ENCODE measurements around the gene MAP2K3. TPM values are rescaled to one million over a fixed set of nuclear protein-coding genes. Genes with fewer than 3 reads are reported as not detected.
A peak's percentile ranks its signal among the peaks of the same experiment; 100 is the strongest.

MAP2K3 gene
- polyA plus RNA-seq, 4 donors: 21.1 to 25.3 (median 23.2) TPM

DNA sequence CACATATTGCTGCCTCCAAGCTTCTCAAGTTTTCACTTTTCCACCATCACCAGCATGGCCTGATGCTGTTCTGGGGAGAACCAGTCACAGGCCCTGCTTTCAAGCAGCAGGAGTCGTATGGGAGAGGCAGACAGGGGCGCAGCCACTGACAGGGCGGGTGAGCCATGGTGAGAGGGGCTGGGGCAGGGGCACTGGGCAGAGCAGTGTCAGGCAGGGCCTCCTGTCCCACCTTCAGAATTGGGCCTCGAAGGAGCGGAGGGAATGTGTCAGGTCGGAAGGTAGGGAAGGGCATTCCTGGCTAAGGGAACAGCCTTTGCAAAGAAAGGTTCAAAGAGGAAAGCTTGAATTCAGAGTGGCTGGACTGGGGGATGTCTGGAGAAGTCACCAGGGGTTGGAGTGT is 4.9 kb upstream of the MAP2K3 start:
- no peak for DNase-seq (ENCODE audit: low read depth in 4 of 4, low spot score in 2 of 4)

DNA sequence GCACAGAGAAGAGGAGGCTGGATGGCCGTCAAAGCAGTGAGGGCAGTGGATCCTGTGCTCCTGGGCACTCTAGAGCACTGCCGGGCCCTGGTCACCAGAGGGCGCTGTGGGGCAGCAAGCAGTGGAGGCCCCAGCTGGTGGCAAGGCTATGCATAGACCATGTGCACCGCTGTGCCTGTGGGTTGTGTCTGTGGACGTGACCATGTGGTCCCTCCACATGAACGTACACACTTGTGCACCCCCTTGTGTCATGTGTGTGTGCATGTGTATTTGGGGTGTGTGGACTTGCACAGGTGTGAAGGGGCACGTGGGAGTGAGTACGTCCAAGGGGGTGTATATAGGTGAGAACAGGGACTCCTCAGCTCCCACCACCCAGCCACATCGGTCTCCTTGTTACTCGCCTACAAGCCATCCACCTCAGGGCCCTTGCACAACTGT is 4.4 kb upstream of the MAP2K3 start:
- no peak for DNase-seq (ENCODE audit: low read depth in 4 of 4, low spot score in 2 of 4)

DNA sequence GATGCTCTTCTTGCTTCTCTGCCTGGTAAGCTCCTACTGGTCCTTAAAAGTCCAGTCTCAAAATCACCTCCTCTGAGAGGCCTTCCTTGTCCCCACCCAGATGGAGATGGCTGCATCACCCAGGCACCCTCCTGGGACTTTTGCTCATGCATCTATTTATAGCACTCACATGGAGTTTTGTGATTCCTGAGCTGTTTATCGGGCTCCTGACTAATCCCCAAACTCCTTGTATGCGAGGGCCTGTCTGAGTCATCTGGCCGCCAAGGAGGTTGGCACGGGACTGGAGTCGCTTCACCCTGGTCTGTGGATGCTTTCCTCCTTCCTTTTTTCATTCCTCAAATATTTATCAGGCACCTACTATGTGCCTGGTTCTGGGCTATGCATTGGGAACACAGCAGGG is 2.3 kb upstream of the MAP2K3 start:
- DNase-seq (ENCODE audit: low read depth in 4 of 4, low spot score in 2 of 4): no peak

DNA sequence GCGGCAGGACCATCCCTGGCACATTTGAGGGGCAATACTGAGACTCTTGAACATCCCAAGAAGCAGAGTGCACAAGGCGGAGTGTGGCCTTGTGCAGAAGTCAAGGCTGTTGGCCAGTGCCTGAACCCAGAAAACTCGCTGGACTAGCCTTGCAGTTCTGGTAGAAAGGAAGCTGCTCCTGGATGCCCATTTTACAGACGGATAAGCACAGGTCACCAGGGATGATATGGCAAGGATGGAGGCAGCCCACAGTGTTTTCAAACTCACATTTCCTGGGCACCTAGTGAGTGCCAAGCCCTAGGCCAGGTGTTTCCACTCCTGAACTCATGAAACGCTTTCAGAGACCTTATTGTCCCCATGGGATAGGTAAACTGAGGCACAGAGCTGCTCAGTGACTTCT is 1.7 kb upstream of the MAP2K3 start:
- DNase-seq (ENCODE audit: low read depth in 4 of 4, low spot score in 2 of 4): no peak

DNA sequence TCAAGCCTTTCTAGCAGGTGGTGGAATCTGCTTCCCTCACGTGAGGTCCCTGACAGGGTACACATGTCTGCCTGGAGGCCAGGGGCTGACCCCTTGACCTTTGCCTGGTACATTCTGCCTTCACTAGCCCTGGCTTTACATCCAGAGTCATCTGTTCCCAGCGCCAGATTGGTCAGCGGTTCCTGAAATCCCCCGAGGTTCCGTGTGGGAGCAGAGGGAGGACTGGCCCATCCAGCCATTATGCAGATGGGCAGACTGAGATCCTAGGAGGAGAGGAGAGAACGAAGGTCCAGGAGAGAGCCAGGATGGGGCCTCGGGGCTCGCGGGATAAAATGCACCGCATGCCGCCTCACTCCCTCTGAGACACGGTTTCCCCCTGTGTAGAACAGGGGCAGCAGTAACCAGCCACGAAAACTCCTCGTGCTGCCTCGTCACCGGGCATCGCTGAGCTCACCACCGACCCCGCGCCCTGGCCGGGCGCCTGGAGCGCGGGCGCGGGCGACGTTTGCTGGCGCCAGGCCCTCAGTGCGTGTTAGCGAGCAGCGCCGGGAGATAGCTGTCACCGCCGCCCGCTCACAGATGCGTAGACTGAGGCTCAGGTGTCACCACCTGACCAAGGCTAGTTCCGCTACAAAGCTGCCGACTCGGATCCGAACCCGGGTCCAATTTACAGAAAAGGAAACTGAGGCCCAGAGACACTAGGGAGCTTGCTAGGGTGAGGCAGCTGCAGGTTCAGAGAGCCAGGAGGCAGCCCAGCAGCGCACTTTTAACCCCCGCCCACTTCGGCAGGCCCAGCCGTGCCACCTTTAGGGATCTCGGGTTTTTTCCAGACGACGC is 811 bp upstream of the MAP2K3 start:
- DNase-seq (ENCODE audit: low read depth in 4 of 4, low spot score in 2 of 4): no peak

DNA sequence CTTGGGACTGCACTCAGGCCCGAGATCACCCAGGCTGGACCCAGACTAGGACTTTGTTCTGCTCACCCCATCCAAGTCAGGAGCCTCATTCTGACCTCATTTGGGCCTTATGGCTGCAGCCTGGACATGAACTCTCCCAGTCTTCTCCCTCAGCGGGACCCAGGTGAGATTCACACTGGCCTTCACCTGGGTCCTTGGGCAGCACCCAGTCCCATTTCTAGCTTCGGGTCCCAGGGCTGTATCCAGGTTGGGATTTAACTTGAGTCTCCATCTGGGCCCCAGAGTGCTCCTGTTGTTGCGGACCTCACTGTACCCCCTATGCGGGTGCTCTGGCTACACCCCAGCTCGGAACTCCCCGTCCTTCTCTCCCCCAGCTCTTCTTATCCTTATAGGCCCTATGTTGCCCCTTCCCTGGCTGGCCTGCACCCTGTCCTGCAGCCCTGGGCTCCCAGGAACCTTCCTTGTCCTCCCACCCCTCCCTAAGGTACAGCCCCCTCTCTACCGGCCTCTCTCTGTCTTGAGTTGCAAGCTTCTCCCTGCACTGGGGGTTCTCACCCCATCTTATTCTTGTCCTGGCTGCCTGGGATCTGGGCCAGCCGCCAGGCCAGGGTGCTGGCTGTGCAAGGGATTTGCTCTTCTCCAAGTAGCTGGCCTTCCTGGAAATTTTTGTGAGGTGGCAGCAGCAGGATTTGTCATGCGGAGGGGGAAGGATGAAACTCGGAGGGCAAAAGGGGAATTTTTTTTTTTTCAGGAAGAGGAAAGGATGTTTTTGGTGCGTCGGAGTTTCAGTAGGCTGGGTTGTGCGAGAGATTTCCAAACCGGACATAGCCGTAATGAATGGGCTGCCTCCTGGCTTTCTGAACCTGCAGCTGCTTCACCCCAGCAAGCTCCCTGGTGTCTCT is 904 bp downstream of the MAP2K3 start:
- DNase-seq (ENCODE audit: low read depth in 4 of 4, low spot score in 2 of 4): no peak

DNA sequence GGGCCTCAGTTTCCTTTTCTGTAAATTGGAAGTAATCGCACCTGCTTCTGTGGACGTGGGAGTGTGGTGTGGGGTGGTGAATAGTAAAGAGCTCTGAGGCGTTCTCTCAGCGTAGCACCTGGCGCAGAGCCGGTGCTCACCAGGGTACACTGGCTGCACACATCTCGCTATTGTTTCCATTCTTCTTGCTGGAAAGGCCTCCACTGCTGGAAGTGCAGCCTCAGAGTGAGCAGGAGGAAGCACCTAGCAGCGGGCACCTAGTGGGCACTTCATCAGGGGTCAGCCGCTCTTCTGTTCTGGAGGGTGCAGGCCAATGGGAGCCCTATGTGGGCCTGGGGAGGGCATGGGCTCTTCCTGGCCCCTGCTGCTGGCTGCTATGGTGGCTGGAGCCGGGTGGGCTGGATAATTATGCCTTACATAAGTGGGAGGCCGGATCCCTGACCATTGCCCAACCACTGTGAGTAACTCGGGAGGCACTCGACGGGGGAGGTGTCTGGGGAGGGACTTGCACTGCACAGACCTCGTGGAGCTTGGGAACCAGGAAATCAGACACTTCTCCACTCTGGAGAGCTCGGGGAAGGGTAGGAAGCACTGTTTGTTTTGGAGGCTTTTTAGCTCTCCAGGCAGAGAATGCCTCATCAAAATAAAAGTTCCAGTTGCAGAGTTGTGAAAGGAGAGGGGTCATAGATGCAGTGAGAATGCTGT is 1.7 kb downstream of the MAP2K3 start:
- peak in 1 of 4 donors; percentile 77 for DNase-seq (ENCODE audit: low read depth in 4 of 4, low spot score in 2 of 4)

DNA sequence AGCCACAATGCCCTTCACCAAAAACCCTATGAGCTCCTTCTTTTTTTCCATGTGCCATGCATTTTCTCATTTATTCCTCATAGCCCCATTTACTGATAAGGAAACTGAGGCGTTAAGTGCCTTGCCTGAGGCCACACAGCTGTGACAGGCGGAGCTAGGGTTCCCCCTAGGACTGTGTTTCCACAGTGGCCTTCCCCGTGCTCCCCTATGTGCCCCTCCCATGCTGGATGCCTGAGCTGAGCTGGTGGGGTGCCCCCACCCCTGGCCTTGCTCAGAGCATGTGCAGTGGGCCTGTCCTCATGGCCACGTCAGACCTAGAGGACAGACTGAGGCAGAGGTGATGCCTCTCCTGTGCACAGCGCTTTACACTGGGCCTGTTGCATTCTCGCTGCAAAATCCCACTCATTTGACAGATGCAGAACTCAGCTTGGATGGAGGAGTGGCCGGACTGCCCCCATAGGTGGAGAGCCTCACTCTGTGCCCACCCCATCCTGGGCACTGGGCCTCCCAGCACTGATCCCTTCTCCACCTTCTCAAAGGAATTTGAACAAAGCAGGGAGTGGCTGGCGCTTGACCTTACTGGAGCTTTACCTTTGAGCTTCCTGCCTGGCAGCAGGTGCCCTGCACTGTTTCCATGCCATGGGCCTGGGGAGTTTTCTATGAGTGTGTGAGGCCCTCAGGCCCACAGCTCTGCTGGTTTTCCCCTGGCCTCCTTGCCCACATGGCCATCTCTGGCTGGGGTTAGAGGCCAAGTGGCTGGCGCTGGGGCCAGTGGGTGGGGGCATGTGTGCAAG is 2.6 kb downstream of the MAP2K3 start:
- no peak for DNase-seq (ENCODE audit: low read depth in 4 of 4, low spot score in 2 of 4)

DNA sequence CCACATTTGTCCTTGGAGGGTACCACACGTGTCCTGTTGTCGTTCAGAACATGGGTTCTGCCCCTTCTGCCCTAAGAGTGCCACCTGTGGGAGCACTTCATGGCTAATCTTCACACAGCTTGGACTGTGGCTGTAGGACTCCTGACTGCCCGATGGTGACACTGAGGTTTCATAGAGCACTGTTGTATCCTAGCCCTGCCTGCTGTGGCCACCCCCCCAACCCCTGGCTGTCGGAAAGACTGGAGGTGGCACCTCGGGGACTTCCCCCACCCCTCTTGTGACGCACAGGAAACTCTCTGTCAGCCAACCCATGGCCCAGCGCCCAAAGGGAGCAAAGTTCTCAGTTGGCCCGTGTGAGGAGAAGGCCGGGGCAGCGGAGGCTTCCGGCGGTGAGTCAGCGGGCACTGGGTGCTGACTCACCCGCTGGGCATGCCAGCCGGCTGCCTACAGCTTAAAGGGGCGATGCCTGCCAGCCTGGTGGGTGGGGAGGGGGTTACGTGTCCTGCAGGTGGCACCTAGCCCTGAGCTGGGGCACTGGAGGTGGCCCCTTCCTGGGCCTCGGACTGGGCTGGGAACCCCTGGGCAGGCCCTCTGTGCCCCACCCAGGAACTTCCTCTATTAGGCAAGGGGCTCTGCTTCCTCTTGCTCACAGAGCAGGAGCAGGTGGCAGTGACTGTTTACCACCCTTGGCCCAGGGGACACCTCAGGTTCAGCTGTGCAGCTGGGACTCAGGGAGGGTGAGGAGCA is 3.4 kb downstream of the MAP2K3 start:
- DNase-seq (ENCODE audit: low read depth in 4 of 4, low spot score in 2 of 4): no peak

DNA sequence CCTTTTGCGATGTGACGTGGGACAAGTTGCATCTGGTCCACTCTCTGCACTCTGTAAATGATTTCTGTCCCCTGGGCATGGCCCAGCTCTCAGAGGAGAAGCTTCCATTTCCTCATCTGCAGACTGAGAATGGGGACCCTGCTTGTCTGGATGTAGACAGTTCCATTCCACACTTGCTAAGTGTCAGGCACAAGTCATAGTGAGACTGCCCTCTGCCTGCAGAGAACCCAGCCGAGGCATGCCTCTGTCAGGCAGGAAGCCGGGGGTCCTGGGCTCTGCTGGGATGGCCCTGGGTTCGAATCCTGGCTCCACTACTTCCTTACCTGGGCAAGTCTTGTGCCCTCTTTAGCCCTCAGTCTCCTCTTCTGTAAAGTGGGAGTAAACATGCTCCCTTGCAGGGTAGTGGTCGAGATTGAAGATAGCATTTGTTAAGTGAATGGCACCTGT is 4.1 kb downstream of the MAP2K3 start:
- DNase-seq (ENCODE audit: low read depth in 4 of 4, low spot score in 2 of 4): no peak

DNA sequence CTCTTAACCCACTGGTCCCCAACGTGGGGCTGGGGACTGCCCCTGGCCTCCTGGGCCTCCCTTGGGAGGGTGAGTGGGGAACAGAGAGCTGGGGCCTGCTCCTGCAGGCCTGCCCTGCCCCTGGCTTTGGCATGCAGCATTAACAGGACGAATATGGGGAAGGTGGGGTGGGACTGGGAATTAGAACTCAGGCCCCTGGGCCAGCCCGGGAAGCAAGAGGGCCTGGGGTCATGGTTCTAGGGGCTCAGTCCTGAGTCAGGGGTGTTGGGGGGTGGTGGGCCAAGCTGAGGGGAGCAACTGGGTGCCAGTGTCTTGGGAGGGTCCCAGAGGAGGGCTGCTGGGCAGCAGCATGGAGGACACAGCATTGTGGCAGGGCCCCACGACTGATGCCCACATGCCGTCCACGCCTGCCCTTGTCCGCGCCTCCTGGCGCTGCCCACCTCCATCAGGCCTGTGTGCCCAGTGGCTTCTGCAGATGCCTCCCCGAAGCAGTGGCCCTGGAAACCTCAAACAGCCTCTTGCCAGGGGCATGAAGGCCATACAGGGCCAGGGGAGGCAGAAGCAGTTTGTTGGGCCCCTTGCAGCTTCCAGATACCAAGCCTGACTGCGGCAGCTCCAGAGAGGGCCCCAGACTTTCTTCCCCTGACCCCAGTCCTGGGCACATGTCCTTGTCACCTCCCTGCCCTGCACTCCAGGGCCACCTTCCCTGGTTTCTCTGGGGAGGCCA is 4.8 kb downstream of the MAP2K3 start:
- no peak for DNase-seq (ENCODE audit: low read depth in 4 of 4, low spot score in 2 of 4)

DNA sequence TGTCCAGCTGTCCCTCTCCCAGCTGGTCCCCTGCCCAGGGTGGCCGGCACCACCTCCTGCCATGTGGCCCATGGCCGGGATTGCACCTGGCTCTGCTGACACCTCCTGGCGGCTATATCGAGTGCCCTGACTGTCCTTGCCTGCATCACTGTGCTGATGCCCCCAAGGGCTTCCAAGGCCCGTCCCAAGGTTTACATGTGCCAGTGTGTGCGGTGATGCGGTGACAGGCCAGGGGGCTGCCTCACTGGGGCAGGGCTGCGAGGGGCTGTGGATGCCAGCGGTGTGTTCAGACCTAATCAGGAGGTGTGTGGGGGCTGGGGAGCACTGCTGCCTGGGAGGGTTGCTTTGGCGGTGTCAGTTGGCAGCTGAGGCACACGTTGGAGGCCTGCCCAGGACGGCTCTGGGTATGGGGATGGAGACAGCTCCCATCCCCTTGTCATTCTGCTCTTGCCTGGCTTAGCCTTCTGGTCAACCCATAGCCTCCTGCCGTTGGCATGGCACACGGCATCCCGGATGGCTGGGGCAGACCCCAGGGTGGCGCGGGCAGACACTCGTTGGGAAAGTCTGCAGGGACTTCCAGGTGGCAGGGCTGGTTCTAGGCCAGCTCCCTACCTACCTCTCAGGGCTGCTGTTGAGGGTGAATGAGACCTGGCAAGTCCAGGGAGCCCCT is 5.5 kb downstream of the MAP2K3 start:
- no peak for DNase-seq (ENCODE audit: low read depth in 4 of 4, low spot score in 2 of 4)

DNA sequence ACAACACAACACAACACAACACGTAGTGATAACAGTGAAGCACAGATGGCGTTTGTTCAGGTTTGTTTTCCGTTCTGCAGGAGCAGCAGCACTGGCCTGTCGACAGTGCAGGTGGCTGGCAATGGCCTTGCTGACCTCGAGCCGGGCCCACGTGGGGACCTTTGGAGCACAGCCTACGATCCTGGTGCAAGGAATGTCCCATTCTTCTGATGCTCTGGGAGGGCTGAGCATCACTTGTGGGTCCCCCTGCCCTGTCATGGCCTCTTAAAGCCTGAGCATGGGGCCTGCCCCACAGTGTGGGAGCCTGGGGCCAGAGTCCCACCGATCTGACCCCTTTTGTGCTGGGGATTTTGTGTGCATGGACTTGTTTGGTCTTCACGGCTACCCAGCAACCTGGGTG is 6.8 kb downstream of the MAP2K3 start:
- no peak for DNase-seq (ENCODE audit: low read depth in 4 of 4, low spot score in 2 of 4)

DNA sequence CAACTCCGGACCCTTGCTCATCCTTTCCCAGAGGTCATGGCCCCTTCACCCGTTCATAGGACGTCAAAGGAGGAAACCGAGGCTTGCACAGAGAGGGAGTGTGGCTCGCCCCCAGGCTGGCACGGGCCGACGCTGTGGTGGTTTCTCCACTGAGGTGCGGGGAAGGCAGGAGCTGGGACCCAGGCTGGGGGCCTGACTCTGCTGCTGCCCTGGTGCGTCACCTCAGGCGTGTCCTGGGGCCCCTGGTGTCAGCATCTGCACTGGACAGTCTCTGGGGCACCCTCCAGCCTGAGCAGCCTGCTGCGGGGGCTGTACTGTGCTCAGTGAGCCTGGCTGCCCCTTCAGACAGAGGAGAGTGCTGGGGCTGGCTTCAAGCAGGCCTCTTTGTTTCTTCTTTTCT is 7.4 kb downstream of the MAP2K3 start:
- DNase-seq (ENCODE audit: low read depth in 4 of 4, low spot score in 2 of 4): no peak

DNA sequence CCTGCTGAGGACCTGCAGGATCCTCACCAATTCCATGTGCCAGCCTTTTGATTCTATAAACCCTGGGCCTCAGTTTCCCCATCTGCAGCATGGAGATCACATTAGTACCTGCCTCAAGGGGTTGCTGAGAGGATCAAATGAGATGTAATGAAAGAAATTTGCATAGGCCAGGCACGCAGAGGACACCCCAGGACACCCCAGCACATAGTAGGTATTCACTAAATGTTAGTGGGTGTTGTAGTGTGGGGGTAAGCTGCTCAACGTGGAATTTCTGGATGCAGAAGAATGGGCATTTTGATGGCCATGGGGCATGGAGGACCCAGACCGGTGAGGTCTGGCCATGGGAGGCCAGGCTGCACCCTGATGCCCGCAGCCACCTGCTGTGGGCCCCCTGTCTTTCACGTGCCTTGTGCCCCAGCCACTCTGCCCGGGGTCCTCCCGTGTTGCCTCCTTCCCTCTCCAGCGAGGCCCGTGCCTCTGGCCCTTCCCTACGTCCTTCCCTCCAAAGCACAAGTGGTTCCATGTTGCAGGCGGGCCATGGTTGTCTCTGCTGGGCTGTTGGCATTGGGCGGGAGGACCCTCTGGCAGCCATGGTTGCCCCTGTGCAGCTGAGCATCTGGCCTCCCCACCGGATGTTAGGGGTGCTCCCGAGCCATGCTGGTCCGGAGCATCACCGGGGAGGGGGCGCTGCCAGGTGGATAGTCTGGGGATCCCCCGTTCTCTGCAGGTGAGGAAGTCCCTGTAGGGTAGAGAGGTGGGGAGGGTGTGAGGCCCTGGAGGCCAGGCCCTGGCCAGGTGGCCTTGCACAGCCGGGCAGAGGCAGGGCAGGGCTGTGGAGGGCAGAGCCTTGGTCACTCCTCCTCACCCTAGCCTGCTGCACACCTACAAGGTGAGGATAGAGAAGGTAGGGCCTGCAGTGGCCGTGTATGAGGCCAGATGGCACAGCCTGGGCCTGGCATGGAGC is 8.6 kb downstream of the MAP2K3 start:
- no peak for DNase-seq (ENCODE audit: low read depth in 4 of 4, low spot score in 2 of 4)

DNA sequence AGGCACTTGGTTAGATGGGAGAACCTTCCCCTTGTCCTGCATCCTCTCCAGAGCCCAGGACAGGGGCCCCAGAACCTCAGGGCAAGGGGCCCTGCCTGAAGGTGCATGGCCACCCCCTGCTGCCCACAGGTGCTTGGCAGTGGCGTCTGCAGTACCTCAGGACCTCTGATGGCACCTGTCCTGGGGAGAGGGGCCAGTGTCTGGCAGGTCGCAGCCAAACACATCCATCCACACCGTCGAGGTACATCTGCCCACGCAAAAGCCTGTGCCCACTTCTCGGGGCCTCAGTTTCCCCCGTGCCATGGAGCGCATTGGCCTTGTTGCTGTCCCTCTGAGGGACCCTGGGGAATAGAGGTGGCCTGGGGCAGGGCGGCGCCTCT is 9.3 kb downstream of the MAP2K3 start:
- DNase-seq (ENCODE audit: low read depth in 4 of 4, low spot score in 2 of 4): no peak

DNA sequence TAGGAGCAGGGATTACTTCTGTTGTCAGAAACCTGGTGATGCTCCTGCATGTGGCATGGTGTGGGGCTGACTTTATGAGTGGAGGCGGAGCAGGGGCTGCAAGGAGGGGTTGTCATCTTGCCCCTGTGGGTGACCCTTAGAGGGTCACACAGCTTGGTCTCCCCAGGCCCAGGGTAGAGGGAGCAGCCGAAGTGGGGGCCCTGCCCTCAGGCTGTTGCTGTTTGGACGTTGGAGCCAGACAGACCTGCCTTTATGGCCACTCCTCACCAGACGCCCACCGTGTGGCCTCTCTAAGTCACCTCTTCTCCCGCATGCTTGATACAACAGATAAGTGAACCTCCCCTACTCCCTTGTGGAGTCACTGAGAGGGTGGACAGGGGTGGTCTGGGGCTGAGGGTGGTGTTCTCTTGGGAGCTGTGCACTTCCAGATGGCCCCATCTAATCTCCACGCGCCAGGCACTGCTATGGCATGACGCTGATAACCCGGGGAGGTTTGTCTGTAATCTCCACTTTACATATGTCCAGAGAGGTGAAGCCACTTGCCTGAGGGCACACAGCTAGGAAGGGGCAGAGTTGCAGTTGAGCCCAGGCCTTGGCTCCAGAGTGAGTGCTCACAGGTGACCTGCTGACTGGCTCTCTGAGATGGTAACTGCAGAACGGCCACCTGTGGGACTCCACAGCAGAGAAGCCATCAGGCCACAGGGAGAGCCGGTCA is 10.0 kb downstream of the MAP2K3 start:
- DNase-seq (ENCODE audit: low read depth in 4 of 4, low spot score in 2 of 4): no peak
